ENCODE measurements around the gene CFAP73. TPM values are rescaled to one million over a fixed set of nuclear protein-coding genes. Genes with fewer than 3 reads are reported as not detected.
A peak's percentile ranks its signal among the peaks of the same experiment; 100 is the strongest.

CFAP73 gene
- total RNA-seq, 3 donors from 2014 or later (not counting 1 experiment from before 2014, with no cell fraction given): not detected

GRCh38 chr12:113151655-113152054 is 2.1 kb downstream of the CFAP73 start:
- ATAC-seq (no peak), DNase-seq (no peak)
- H3K27ac ChIP-seq (ENCODE audit: low read length): no peak overlapping the region
- no peak overlapping the region for H3K27ac Mint-ChIP-seq
- TF ChIP-seq CTCF (IDR thresholded peaks at IDR 0.05): no peak
- H3K9me3 Mint-ChIP-seq: no peaks in the 10 kb centered on the region
- peak overlapping the region; percentile 81 for H3K4me3 Mint-ChIP-seq
- H3K4me1 ChIP-seq (ENCODE audit: control insufficient read depth, insufficient read depth, low read length): peaks cover 32% of the 10 kb centered on the region
- H3K36me3 ChIP-seq (ENCODE audit: control insufficient read depth, insufficient read depth, low read length): no peaks in the 10 kb centered on the region
- H3K36me3 Mint-ChIP-seq: peaks cover 2% of the 10 kb centered on the region
- H3K27me3 Mint-ChIP-seq (ENCODE audit: low read depth in 2 of 2): peaks cover 14 to 33% of the 10 kb centered on the region in 2 donors
- intact Hi-C loops (cut with micrococcal nuclease): no loop called here
- peaks cover 11% of the 10 kb centered on the region for H3K27me3 ChIP-seq (ENCODE audit: control insufficient read depth, insufficient read depth, low read length)
- no peak overlapping the region for H3K4me3 ChIP-seq (ENCODE audit: low read length)
- peaks cover 8 to 17% of the 10 kb centered on the region in 2 donors for H3K4me1 Mint-ChIP-seq
- 90% methylated on average over 3 of the region's 3 CpGs for WGBS (ENCODE audit: insufficient coverage)
- H3K9me3 ChIP-seq (ENCODE audit: control insufficient read depth, insufficient read depth, low read length): no peaks in the 10 kb centered on the region

GRCh38 chr12:113152196-113152834 is 2.8 kb downstream of the CFAP73 start:
- Histone ChIP-seq H3K27me3 (ENCODE audit: control insufficient read depth, insufficient read depth, low read length) (peaks cover 11% of the 10 kb centered on the region), H3K4me1 (ENCODE audit: control insufficient read depth, insufficient read depth, low read length) (peaks cover 32% of the 10 kb centered on the region), H3K36me3 (ENCODE audit: control insufficient read depth, insufficient read depth, low read length) (no peaks in the 10 kb centered on the region), H3K9me3 (ENCODE audit: control insufficient read depth, insufficient read depth, low read length) (no peaks in the 10 kb centered on the region), H3K27ac (ENCODE audit: low read length) (no peak overlapping the region), H3K4me3 (ENCODE audit: low read length) (no peak overlapping the region)
- H3K36me3 Mint-ChIP-seq: peaks cover 9% of the 10 kb centered on the region
- H3K27ac Mint-ChIP-seq: no peak overlapping the region
- intact Hi-C loops (cut with micrococcal nuclease): no loop called here
- no peaks in the 10 kb centered on the region for H3K9me3 Mint-ChIP-seq
- no peak for TF ChIP-seq CTCF (IDR thresholded peaks at IDR 0.05)
- peaks cover 8 to 17% of the 10 kb centered on the region in 2 donors for H3K4me1 Mint-ChIP-seq
- WGBS (ENCODE audit: insufficient coverage): 27% methylated on average over 7 of the region's 9 CpGs
- peak overlapping the region; percentile 81 for H3K4me3 Mint-ChIP-seq
- peaks cover 18 to 31% of the 10 kb centered on the region in 2 donors for H3K27me3 Mint-ChIP-seq (ENCODE audit: low read depth in 2 of 2)
- DNase-seq (no peak), ATAC-seq (no peak)

GRCh38 chr12:113152835-113153814 is 3.6 kb downstream of the CFAP73 start:
- peaks cover 18 to 29% of the 10 kb centered on the region in 2 donors for H3K27me3 Mint-ChIP-seq (ENCODE audit: low read depth in 2 of 2)
- H3K4me3 Mint-ChIP-seq: peak overlapping the region; percentile 81
- Histone ChIP-seq H3K27ac (ENCODE audit: low read length) (no peak overlapping the region), H3K36me3 (ENCODE audit: control insufficient read depth, insufficient read depth, low read length) (peaks cover 3% of the 10 kb centered on the region), H3K9me3 (ENCODE audit: control insufficient read depth, insufficient read depth, low read length) (no peaks in the 10 kb centered on the region), H3K4me1 (ENCODE audit: control insufficient read depth, insufficient read depth, low read length) (peaks cover 32% of the 10 kb centered on the region), H3K4me3 (ENCODE audit: low read length) (peak overlapping the region; percentile 27), H3K27me3 (ENCODE audit: control insufficient read depth, insufficient read depth, low read length) (peaks cover 11% of the 10 kb centered on the region)
- peak; percentile 48 to 65 (median 61) for ATAC-seq
- peaks cover 9% of the 10 kb centered on the region for H3K36me3 Mint-ChIP-seq
- H3K9me3 Mint-ChIP-seq: no peaks in the 10 kb centered on the region
- no peak for TF ChIP-seq CTCF (IDR thresholded peaks at IDR 0.05)
- 2% methylated on average over 66 of the region's 70 CpGs for WGBS (ENCODE audit: insufficient coverage)
- intact Hi-C loops (cut with micrococcal nuclease): no loop called here
- DNase-seq: peak in 1 of 2 donors; percentile 84
- peaks cover 8 to 17% of the 10 kb centered on the region in 2 donors for H3K4me1 Mint-ChIP-seq
- H3K27ac Mint-ChIP-seq: no peak overlapping the region

Measured in natural killer cell (primary cell).